Neural cell (in vitro differentiated cells): Measurements from ENCODE around the gene CUL4B.

ENCODE experiments used
- CTCF ChIP-seq: fragments of 450-650 bp; IDR thresholded peaks from 2 replicates; pipeline ENCODE4 v1.5.1; 2014; ENCODE audit warnings: antibody characterized with exemption, mild to moderate bottlenecking, moderate library complexity; ENCODE audit not compliant: poor library complexity, severe bottlenecking
- EP300 ChIP-seq: fragments of 450-650 bp; conservative IDR thresholded peaks from 2 replicates; pipeline ENCODE4 v1.6.1; 2014; ENCODE audit warnings: antibody characterized with exemption, mild to moderate bottlenecking, moderate library complexity; ENCODE audit not compliant: poor library complexity, severe bottlenecking
- MXI1 ChIP-seq: fragments of 450-650 bp; conservative IDR thresholded peaks from 2 replicates; pipeline ENCODE4 v1.6.1; 2014; ENCODE audit warnings: antibody characterized with exemption, mild to moderate bottlenecking; ENCODE audit not compliant: poor library complexity, severe bottlenecking
- POLR2AphosphoS5 ChIP-seq: IDR thresholded peaks from 2 replicates; pipeline ENCODE4 v1.6.1; 2012

GRCh38 chrX:120534413-120535205, 26.2 kb downstream of the CUL4B start:
- TF ChIP-seq POLR2AphosphoS5 (no peak), CTCF (no peak), MXI1 (no peak), EP300 (no peak)
